Right renal cortex interstitium (tissue), 3 donors: ENCODE results near the gene HAO2. TPM values are rescaled to one million over a fixed set of nuclear protein-coding genes. Genes with fewer than 3 reads are reported as not detected.
"Not testable (repeated sequence)": the region's sequence is repeated elsewhere in the genome, so short reads cannot be mapped to it uniquely, and the experiment has no call there.

Source experiments
- DNase-seq, 3 donors: peaks; one replicate each; pipeline ENCODE4 v3.0.0-alpha.2; 2013; ENCODE audit warnings: low read depth in 3 of 3, low spot score in 2 of 3
- polyA plus RNA-seq, 3 donors: library from polyadenylated mRNA; unstranded; fragments of 120-200 nt; gene quantifications; one replicate each; pipeline ENCODE4 v1.2.1, GENCODE V29; 2013; ENCODE audit not compliant: insufficient read length in 3 of 3

Gene HAO2
- polyA plus RNA-seq, 3 donors, result 87.5 to 118 (median 114) TPM

DNA sequence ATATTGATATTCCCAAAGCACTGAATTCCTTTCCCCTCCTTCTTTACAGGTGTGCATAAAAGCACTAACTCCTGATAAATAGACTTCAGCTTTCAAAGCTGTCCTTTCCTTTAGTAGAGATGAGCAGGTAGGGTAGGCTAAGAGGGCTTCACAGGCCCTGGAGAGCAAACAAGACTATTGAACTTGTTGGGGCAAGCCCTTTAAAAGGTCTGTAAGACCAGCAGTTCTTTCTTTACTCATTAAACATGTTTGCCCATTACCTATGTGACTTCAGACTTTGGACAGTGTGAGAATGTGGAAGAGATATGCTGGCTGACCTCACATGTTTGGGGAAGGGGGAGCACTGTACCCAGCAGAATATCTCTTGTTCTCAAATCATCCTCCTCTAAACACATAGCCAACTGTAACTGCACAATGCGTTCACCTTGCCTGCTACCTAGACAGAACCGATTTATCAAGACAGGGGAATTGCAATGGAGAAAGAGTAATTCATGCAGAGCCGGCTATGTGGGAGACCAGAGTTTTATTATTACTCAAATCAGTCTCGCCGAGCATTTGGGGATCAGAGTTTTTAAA, 27.1 kb upstream of the HAO2 start:
- no peak for DNase-seq

DNA sequence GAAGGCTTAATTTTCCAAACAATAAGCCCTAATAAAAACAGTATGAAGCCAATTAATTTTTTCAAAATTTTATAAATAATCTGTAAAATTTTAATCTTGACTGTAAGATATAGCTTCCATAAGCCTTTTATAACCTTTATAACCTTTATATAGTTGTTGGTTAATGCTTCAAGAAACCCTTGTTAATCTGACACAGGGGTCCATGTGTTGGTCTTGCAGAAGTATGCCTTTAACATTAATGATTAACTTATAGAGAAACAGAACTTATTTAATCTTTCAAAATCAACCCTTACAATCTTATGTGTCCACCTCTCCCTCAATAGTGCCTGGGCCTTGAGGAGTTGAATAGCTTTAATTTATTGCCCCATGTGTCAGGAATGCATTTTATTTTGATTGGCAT, 23.2 kb upstream of the HAO2 start:
- DNase-seq, result no peak

DNA sequence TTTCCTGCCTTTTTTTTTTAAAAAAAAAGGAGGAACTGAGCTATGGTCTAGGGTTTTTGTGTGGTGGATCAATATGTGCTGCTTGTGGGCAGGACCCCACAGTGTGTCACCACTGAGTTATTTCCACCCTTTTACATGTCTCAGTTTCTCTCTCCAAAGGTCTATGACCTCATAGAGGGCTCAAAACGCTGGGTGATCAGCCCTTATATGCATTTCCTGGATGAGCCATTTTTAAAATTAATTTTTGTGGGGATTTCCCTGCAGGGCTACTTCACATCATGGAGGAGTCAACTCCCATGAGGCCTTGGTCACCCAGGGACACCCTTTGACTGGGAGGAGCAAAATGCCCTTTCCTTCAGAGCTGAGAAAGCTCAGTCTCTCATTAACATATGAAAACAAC, 20.7 kb upstream of the HAO2 start:
- no peak for DNase-seq

DNA sequence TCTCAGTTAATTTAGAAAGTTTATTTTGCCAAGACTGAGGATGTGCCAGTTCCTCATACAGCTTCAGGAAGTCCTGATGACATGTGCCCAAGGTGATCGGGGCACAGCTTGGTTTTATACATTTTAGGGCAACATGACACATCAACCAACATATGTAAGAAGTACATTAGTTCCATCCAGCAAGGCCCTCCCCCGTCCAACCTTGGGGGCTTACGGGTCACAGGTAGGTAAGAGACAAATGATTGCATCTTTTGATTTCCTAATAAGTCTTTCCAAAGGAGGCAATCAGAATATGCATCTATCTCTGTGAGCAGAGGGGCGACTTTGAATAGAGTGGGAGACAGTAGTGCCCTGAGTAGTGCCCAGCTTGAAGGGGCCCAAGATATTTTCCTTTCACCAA, 19.6 kb upstream of the HAO2 start:
- DNase-seq, result no peak

DNA sequence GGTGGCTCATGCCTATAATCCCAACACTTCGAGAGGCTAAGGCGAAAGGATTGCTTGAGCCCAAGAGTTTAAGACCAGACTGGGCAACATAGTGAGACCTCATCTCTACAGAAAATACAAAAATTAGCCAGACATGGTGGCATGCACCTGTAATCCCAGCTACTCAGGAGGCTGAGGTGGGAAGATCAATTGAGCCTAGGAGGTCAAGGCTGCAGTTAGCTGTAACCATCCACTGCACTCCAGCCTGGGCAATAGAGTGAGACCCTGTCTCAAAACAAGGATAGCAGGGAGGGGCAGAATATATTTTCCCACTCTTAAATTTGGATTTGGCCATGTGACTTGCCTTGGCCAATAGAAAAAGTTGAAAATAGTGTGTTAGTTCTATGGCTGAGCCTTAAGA, 17.7 kb upstream of the HAO2 start:
- not testable (repeated sequence) for DNase-seq

DNA sequence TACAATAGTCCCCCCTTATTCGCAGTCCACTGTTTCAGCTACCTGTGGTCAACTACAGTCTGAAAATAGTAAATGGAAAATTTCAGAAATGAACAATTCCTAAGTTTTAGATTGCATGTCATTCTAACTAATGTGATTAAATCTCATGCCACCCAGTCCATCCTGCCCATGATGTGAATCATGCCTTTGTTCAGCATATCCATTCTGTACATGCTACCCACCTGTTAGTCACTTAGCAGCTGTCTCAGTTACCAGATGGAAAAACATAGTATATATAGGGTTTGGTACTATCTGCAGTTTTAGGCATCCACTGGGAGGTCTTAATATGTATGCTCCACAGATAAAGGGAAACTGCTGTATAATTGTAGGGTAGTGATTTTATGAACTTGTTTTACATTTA, 16.6 kb upstream of the HAO2 start:
- no peak for DNase-seq

DNA sequence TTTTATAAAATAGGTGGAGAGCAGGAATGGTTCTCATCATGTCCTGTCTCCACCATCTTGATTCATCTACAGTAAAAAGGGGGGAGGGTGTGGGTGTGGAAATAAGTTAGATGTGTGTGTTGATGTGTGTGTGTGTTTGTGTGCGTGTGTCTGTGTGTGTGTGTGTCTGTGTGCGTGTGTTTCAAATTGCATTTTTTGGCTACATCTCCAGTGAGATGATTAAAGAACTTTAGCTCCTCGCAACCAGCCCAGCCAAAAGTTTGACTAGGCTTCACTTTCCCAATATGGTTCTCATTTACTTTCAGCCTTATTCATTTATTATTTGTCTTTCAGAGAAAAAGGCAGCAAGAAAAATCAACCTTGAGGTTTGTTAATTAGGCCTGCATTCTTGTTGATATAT, 14.7 kb upstream of the HAO2 start:
- no peak for DNase-seq

DNA sequence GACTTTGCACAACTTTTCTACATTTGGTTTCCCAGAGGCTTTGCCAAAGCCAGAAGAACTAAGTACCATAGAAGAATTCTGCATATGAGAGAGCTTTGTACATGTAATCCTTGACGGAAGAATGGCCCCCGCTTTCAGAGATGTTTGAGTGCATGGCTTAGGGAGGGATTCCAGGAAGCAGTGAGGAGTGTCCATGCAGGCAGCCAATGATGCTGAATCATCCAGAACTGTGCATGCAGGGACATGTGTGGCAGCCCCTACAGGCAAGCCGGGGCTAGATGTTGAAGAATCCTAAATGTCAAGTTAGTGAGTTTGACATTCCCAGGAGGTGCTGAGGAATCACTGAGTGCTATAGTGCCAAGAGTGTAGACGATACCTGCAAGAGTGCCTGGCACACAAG, 9.9 kb upstream of the HAO2 start:
- DNase-seq, result no peak

DNA sequence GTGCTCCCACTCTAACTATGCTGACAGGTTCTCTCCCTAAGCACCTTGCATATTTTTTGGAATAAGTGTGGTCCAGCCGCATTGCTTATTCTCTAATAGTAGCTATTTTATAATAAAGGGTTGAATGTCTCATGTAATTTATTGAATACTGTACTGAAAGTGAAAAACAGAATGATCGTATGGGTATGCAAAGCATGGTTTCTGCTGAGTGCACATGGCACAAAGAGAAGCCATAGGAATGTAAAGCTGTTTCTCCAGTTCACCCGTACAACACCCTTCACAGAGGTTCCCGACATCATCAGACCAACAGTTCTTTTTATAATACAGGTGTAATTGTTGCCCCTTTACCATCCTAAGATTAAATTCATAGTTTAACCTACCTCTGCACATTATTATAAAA, 8.9 kb upstream of the HAO2 start:
- DNase-seq, result no peak

DNA sequence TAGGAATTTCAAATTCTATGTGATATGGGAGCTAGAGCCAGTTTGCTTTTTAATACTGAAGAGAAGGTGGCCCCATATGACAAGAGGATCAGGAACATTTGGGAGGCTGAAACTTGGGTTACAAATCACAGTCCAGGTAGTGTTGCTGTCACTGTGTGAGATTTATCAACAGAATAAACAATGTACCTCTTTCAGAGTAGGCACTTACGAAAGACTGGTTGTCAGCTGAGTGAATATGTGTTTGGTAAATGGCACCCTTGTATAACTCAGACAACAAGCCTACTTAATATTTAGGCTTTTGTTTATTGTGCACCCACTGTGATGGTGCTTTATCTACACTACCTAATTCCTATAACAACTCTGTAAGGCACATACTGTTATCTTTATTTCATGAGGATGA, 7.4 kb upstream of the HAO2 start:
- no peak for DNase-seq

DNA sequence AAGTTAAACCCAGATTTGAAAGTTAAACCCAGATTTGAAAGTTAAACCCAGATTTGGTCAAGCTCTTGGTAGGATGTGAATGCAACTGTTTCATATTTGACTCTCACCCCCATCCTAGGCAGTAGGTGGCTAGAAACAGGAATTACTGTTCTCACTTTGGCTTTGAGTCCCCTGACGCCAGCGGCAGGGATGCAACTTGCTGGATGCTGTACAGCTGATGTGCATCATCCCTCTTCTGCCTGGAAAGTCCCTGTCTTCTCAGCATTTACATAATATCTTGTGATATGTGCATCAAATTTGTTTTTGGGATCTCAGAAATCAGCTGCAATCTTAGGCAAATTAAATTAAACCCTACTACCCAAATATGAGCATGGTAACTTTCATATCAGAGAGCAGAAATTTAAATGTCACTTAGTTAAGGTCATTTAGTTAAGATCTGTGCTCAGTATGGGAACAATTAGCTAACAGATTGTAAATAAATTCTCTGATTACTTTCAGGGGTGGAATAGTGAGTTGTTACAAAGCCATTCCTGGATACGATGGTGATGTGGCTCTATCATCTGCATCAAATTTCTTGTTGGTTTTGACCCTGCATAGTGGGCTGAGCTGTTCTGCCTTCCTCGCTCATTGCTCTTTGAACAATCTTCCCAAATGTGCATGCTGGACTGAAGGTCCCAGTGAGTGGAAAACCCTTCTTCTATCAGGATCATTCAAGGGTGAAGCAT, 6.8 kb upstream of the HAO2 start:
- no peak for DNase-seq

DNA sequence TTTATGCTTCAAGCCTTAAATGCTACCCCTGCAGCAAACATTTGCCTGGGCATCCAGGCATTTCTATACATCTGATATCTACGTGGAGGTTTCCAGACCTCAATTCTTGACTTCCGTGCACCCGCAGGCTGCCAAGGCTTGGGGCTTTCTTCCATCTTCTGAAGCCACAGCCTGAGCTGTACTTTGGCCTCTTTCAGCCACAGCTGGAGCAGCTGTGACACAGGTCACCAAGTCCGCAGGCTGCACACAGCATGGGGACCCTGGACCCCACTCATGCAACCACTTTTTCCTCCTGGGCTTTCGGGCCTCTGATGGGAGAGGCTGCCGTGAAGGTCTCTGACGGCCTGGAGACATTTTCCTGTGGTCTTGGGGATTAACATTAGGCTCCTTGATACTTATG, 5.4 kb upstream of the HAO2 start:
- no peak for DNase-seq

DNA sequence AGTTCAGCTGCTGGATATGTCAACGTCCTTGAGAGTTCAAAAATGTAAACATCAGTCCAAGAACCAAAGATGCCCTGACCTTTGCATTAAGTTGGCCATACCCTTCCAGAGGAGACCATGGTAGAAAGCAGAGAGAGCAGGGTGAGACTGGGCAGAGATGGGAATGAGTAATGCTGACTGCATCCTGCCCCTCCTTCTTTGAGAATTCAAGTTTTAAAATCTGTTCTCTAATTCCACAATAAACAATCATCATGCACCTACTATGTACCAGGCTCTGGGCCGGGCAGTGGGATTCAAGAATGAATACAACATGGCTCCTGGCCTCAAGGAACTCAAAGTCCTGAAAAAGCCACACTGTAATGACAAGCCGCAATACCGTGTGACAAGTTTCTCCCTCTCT, 3.9 kb upstream of the HAO2 start:
- no peak for DNase-seq

DNA sequence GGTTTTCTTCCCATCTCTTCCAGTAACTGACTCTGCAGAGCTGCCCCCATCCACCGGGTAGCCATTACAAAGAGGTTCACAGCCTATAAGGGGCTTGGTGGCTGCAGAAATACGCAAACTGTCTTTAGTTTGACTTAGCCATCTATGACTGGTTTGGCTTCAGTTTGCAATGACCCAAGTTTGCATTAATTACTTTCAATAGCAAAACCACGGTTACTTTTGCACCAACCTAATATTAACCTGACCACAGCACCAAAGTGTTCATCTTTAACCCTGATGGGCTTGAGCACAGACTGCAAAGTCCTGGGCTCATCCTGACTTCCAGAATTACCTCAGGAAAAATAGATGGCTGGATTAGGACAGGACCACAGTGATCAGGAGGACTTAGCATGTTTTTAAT, 2.2 kb upstream of the HAO2 start:
- DNase-seq, result no peak

DNA sequence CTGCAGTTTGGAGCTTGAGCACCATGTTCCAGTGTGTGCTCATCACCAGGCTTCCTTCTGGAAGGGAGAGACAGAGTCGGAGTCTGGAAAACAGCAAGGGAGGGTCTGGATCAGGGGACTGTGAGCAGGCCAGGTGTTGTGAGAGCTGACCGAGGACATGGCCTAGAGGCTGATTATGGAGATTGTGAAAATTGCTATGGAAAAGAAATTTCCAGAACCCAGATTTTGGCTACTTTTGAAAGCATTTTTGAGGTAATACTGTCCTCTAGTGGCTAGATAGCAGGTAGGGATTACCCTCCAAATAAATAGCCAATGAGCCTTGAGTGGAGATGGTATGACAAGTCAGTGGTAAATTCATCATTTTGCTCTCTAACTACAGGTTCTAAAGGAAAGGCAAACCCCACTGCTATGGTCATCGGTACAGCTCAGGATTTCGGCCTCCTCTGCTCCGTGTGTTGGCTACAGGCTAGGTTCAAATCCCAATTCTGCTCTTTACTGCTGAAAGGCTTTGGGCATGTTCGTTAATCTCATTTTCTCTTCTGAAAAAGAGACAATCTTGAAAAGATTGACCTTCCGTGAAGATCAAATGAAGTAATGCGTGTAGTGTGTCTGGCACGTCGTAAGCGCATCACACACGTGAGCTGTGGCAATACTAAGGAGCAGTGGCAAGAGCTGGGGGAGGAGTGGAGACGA, 1.0 kb upstream of the HAO2 start:
- DNase-seq, result peak in 2 of 3 donors; percentile 12 to 34

DNA sequence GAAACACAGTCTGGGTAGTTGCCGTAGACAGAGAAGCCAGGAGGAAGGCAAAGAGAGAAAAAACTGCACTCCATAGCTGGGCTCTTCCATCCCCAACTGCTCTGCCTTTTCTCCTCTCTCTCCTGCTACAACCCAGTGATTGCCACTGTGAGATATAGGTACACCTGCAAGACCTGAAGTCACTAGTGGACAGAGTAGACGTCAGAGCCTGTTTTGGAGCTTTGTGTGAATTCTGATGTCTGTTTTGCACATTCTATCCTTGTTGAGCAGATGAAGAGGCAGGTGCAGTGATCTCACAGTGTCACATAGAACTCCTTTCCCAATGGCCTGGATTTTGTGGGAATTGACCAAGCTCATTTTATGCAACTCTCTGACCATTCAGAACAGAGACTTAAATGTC, 2.2 kb downstream of the HAO2 start:
- DNase-seq, result no peak

DNA sequence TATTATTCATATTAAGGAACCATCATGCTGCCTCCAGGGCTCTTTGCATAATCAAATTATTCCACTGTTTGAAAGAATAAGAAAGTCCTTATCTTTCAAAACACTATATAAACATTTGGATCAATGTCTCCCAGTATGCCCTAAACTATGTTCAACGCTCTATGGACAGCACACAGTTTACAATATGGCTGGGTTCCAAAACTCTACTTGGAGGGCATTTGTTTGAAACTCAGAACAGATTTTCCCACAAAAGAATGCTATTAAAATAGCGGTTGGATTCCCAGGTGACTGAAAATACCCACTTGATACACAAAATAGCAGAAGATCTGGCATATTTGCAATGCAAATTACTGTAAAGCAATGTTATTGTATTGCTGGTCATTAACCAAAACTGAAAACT, 3.2 kb downstream of the HAO2 start:
- no peak for DNase-seq

DNA sequence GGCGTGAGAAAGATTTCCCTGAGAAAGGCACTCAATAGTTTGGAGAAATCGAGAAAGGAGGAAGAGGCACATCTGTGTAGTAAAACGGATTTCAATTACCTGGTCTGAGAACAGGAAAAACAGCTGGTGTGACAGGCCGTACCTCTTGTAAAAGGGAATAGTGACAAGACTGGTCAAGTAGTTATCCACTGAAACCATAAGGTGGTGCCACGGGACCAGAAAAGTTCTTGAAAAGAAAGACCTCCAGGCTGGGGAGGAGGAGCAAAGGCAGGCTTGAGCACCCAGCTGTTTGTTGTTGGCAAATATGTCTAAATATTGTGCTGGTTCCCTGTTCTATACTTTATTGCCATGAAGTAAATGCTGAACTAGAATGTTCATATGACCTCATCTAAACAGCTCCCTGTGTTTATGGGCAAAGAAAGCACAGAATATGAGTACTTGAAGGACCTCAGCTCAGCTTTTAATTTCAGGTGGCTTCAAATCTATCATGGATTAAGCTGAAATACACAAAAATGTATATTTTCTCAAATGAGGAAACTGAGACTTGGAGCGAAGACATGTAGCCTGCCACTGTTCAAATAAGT, 4.0 kb downstream of the HAO2 start:
- DNase-seq, result peak; percentile 42 to 61 (median 43)

DNA sequence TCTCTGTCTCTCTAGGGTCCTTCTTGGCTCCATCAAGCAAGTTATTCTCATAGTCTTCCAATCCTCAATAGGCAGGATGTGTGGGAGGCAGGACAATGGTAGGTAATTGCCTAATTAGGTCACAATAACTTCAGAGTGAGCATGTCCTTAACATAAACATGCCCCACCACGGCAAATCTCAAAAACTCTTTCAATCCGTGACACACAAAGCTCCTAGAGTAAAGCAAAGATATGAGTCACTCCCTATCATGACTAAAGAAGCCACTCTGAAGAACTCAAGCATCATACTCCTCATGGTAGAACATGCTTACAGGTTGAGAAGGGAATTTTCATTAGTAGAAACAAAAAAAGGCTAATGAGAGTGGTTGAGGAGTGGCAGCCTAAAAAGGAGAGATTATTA, 4.9 kb downstream of the HAO2 start:
- DNase-seq, result no peak

DNA sequence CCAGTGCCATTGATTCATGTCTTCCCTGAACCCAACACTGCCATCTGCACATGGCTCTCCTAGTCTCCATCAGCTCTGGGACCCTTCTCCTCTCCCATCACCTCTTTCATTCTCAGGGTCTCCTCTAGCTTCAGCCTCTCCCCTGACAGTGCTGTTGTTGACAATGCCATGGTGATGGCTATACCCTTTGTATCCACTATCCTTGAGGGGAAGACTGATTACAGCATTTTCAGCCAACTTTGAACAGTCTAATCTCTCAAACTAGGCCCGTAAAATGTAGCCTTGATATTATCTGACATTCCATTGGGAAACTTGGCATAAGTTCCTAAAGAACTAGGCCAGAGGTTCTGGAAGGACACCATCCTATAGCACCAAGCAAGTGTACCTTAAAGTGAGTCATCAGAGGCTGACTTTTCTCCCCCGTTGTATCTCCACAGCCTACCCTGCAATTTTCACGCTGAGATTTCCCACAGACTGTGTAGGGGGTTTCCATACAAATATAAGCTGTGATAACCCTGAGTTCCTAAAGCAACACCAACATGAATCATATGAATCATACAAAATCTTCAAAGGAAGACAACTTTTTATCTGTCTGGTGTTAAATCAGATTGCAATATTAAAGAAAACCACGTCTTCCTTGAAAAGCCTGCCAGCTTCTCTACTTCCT, 5.8 kb downstream of the HAO2 start:
- no peak for DNase-seq

DNA sequence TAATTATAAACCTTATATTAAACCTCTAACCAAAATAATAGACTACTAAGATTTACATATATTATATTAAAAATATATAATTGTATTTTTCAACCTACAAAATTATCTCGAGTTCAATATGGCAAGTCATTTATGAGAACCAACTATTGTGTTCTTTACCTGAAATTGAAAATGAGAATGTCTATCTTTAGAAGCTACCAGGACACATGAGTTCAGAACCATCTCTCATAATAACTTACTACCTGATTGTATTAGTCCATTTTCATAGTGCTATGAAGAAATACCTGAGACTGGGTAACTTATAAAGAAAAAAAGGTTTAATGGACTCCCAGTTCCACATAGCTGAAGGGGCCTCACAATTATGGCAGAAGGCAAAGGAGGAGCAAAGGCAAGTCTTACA, 6.8 kb downstream of the HAO2 start:
- no peak for DNase-seq
